Loucy (cell line): Measurements from ENCODE around the gene ADAM20.
"Not testable (repeated sequence)": the region's sequence is repeated elsewhere in the genome, so short reads cannot be mapped to it uniquely, and the experiment has no call there.

Experiments
- CTCF ChIP-seq: fragments of 200-600 bp; sonication (generic); conservative IDR thresholded peaks from 2 replicates; pipeline ENCODE4 v1.5.1; 2014; ENCODE audit warnings: mild to moderate bottlenecking, antibody characterized with exemption, low read length
- EZH2phosphoT487 ChIP-seq: fragments of 200-600 bp; IDR thresholded peaks from 2 replicates; pipeline ENCODE4 v1.6.1; 2018; ENCODE audit warnings: antibody characterized with exemption, mild to moderate bottlenecking, moderate library complexity, borderline replicate concordance

- TF ChIP-seq CTCF, EZH2phosphoT487: not testable (repeated sequence)
Measured at GRCh38 chr14:70475459-70475858, 59.3 kb downstream of the ADAM20 start.
